GM12873 (cell line): ENCODE measurements around the gene NPR2.

Experiments used
- CTCF ChIP-seq: IDR thresholded peaks from 2 replicates; pipeline ENCODE4 v1.5.1; 2012; ENCODE audit warnings: low read depth, mild to moderate bottlenecking, moderate library complexity, low read length, control low read depth; ENCODE audit not compliant: insufficient read depth; ENCODE audit errors: missing control alignments

Gene NPR2

GRCh38 chr9:35756275-35757225 is 34.8 kb upstream of the NPR2 start:
- peak; percentile 90 for TF ChIP-seq CTCF

- no peak for TF ChIP-seq CTCF
These were observed 34.0 kb upstream of the NPR2 start for GRCh38 chr9:35757226-35757891.

DNA sequence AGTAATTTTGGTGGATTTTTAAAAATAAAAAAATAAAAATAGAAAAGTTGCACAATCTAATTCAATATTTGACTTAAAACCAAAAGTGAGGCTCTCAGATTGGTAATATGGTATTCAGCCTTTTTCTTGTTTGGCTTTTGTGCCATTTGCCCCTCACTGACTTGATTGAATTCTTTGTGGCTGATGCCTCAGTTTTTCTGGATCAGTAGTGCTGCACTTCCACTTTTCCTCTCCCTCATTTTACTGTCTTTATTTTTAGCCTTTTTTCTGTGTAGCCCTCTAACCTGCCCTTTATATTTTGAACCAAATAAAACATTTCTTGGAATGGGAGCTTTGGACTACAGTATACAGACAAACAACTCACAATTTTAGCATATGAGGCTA is 33.5 kb upstream of the NPR2 start:
- TF ChIP-seq CTCF: no peak

DNA sequence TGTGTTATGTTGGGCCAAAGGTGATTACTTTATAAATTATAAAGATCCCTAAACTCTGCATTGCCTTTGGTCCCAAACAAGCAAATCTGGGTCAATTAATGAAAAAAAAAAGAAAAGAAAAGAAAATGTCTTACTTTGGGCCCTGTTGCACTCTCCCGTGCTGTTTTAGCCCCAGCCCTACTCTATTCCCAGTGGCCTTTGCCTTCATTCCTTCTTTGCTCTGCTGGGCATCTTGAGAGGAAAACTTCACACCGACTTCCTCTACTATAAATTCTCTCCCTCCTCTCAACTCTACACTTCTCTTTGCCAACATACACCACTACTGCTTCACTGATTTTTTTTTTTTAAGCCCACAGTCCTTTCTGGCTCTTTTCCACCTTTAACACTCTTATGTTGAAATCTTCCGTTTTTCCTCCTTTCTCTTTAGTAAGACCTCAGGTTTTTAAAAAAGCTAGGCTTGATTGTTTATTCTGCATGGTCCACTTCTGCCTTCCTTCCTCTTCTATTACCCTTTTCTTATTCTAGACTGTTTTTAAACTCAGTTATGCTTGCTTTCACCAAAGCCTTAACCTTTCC is 32.8 kb upstream of the NPR2 start:
- no peak for TF ChIP-seq CTCF

DNA sequence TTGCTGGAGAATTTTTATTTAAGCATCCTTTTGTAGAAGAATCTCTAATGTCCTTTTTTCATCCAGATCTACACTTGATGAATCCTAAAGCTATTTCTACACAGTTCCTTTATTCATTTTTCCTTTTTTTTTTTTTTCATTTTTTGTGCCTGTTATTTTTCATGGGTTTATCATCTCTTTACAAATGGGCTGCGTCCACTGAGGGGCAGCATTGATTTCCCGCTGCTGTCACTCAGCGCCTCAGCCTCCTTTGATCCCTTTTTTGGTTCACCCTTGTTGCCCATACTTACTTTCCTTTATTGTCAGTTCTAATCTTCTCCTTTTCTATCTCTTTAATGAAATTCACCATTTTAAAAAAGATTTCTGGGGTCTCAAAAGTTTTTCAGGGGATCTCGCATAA is 31.6 kb upstream of the NPR2 start:
- no peak for TF ChIP-seq CTCF

GRCh38 chr9:35760651-35761050 is 30.7 kb upstream of the NPR2 start:
- TF ChIP-seq CTCF: no peak

DNA sequence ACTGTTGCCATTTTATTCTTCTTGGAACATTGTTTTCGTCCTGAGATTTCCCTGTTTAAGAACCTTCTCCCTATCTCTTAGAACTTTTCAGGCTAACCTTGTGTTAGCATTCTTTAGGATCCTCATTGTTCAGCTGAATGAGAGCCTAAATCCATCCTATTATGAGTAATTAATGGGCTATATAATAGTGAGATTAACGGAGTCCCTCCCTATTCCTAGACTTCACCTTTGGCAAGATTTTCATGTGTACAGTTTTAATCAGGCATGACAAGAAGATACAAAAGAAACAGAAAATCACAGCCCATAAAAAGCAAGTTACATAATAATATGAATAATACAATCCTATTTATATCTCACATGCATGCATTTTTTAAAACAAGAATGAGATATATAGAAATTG is 28.2 kb upstream of the NPR2 start:
- no peak for TF ChIP-seq CTCF
